Parathyroid adenoma (tissue), 2 donors: ENCODE data around the gene KNDC1.

ENCODE experiments used
- H2AFZ ChIP-seq: fragments of 300-600 bp; sonication (generic); one replicate; pipeline ENCODE4 v1.7.0; 2017; ENCODE audit warnings: antibody characterized with exemption, mild to moderate bottlenecking
- H3K27ac ChIP-seq: fragments of 300-600 bp; sonication (generic); one replicate; pipeline ENCODE4 v1.7.0; 2017
- H3K27me3 ChIP-seq: fragments of 300-600 bp; sonication (generic); one replicate; pipeline ENCODE4 v1.7.0; 2017; ENCODE audit warnings: low read length; ENCODE audit not compliant: control insufficient read depth, insufficient read depth
- H3K36me3 ChIP-seq: fragments of 300-600 bp; sonication (generic); one replicate; pipeline ENCODE4 v1.7.0; 2017; ENCODE audit warnings: low read length; ENCODE audit not compliant: control insufficient read depth, insufficient read depth
- H3K4me1 ChIP-seq: fragments of 300-600 bp; sonication (generic); one replicate; pipeline ENCODE4 v1.7.0; 2017; ENCODE audit warnings: control low read depth
- H3K4me2 ChIP-seq: fragments of 300-600 bp; sonication (generic); one replicate; pipeline ENCODE4 v1.7.0; 2017; ENCODE audit warnings: low read length
- H3K4me3 ChIP-seq: fragments of 300-600 bp; sonication (generic); one replicate; pipeline ENCODE4 v1.7.0; 2017; ENCODE audit warnings: low read depth, low read length
- H3K79me2 ChIP-seq: fragments of 300-600 bp; sonication (generic); one replicate; pipeline ENCODE4 v1.7.0; 2017; ENCODE audit warnings: control low read depth
- H3K9ac ChIP-seq: fragments of 300-600 bp; sonication (generic); one replicate; pipeline ENCODE4 v1.7.0; 2017; ENCODE audit warnings: mild to moderate bottlenecking
- H3K9me3 ChIP-seq: fragments of 300-600 bp; sonication (generic); one replicate; pipeline ENCODE4 v1.7.0; 2017; ENCODE audit warnings: low read length; ENCODE audit not compliant: control insufficient read depth
- TF ChIP-seq, protein P1 (sequence below): fragments of 300-600 bp; sonication (generic); IDR thresholded peaks from one replicate; pipeline ENCODE4 v1.7.0; 2017; ENCODE audit warnings: antibody characterized with exemption, mild to moderate bottlenecking
- donor health status: primary hyperparathyroidism.

The KNDC1 gene

DNA sequence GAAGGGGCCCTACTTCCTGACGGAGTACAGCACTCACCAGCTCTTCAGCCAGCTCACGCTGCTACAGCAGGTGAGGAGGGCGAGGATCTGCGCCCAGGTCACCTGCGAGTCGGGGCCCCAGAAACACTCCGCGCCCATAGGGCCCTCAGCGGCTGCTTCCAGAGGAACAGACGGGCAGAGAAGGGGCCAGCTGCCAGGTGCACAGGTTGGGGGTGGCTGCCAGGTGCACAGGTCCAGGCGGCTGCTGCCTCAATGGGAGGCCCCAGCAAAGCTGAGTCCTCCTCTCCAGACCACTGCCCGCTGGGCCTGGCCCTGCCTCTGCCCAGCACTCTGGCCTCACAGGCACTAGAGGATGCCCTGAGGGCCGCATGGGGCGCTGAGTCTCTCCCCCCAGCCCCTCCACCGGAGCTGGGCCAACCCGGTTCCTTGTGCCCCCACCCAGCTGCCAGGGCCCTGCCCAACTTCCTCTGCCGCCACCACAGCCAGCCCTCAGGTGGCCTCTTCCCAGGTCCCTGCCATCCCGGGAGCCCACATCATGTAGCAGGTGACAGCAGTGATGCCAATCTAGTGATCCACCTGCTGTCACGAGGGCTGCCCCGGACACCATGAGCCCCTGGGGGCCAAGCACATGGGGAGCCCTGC is 53.0 kb downstream of the KNDC1 start:
- Histone ChIP-seq H3K9me3 (no peaks in the 10 kb centered on the region), H3K4me3 (no peak overlapping the region), H3K27me3 (no peaks in the 10 kb centered on the region), H3K79me2 (no peaks in the 10 kb centered on the region), H3K4me2 (no peak overlapping the region), H3K4me1 (no peaks in the 10 kb centered on the region), H3K9ac (no peak overlapping the region), H2AFZ (no peak overlapping the region), H3K36me3 (no peaks in the 10 kb centered on the region), H3K27ac (no peak overlapping the region)
- TF ChIP-seq, protein P1, sequence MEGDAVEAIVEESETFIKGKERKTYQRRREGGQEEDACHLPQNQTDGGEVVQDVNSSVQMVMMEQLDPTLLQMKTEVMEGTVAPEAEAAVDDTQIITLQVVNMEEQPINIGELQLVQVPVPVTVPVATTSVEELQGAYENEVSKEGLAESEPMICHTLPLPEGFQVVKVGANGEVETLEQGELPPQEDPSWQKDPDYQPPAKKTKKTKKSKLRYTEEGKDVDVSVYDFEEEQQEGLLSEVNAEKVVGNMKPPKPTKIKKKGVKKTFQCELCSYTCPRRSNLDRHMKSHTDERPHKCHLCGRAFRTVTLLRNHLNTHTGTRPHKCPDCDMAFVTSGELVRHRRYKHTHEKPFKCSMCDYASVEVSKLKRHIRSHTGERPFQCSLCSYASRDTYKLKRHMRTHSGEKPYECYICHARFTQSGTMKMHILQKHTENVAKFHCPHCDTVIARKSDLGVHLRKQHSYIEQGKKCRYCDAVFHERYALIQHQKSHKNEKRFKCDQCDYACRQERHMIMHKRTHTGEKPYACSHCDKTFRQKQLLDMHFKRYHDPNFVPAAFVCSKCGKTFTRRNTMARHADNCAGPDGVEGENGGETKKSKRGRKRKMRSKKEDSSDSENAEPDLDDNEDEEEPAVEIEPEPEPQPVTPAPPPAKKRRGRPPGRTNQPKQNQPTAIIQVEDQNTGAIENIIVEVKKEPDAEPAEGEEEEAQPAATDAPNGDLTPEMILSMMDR: no peak

DNA sequence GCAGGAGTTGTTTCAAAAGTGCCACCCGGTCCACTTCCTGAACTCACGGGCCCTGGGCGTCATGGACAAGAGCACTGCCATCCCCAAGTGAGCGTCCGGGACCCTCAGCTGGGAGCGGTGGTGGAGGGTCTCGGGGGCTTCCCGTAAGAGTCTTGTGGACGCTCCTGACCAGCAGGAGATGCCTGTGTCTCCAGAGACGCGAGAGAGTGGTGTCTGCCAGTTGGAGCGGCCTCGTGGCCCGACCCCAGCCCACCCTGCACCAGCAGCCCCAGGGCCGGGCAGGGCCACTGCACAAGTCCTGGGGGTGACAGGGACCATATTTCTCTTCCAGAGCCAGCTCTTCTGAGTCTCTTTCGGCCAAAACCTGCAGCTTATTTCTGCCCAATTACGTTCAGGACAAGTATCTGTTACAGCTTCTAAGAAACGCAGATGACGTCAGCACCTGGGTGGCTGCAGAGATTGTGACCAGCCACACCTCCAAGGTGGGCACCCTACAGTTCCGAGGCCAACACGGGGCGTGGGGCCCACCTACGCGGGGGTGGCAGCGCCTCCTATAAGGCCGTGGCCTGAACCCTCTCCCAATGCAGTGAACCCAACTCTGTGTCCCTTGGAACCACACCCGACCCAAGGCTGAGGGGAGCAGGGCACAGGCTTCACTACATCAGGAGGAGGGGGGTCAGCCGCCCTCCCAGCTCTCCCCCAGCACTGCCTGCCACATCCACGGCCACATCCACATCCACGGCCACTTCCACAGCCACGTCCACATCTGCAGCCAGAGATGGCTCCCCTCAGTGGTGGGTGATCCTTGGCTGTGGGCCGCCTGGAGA is 53.8 kb downstream of the KNDC1 start:
- Histone ChIP-seq H2AFZ (no peak overlapping the region), H3K27ac (no peak overlapping the region)

DNA sequence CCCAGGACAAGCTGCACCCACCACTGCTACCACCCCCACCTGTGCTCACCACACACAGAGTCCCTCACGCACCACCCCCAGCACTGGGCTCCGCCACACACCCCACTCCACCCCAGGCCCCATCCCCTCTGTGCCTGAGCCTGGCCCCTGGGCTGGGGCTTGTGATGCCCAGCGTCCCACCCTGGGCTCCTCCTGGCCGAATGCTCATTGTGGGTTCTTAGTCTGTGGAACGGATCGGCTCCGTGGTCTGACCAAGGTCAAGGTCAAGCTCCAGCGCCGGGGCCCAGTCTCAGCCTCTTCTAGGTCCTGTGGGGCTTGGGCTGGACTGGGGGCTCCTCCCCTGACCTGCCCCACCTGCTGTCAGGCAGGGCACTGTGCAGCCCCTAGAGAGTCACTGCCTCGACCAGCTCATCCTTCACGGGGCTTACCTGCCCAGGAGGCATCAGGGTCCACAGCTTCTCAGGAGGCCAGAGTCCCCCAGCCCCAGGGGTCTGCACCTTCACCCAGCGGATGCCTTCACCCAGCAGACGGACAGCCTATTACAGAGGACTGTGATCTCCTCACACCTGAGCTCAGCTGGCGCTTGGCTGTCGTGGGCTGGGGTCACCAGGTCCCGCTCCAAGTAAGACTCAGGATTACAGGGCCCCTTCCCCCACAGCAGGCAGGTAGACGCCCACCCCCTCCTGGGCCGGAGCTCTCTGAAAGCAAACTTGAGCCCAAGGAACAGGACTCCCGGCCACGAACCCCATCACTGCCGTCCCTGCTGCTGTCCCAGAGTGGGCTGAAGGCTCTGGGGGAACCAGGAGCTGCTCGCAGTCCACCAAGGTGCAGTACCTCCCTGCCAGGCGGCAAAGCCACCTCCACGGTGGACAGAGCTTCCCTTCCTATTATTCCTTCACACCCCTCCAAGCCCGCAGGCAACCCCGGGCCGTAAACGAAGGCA is 54.7 kb downstream of the KNDC1 start:
- Histone ChIP-seq H3K9ac (no peak overlapping the region), H3K4me1 (no peaks in the 10 kb centered on the region), H3K9me3 (no peaks in the 10 kb centered on the region), H3K36me3 (no peaks in the 10 kb centered on the region), H3K4me2 (no peak overlapping the region), H3K27ac (no peak overlapping the region), H2AFZ (no peak overlapping the region), H3K27me3 (no peaks in the 10 kb centered on the region), H3K79me2 (no peaks in the 10 kb centered on the region), H3K4me3 (no peak overlapping the region)
- TF ChIP-seq, protein P1: no peak

More for the DNA sequence above, 53.8 kb downstream of the KNDC1 start:
- no peak overlapping the region for H3K9ac ChIP-seq
- TF ChIP-seq, protein P1: no peak
- no peaks in the 10 kb centered on the region for H3K9me3 ChIP-seq
- no peak overlapping the region for H3K4me3 ChIP-seq
- no peaks in the 10 kb centered on the region for H3K4me1 ChIP-seq
- no peaks in the 10 kb centered on the region for H3K36me3 ChIP-seq
- no peaks in the 10 kb centered on the region for H3K27me3 ChIP-seq
- no peak overlapping the region for H3K4me2 ChIP-seq
- no peaks in the 10 kb centered on the region for H3K79me2 ChIP-seq

DNA sequence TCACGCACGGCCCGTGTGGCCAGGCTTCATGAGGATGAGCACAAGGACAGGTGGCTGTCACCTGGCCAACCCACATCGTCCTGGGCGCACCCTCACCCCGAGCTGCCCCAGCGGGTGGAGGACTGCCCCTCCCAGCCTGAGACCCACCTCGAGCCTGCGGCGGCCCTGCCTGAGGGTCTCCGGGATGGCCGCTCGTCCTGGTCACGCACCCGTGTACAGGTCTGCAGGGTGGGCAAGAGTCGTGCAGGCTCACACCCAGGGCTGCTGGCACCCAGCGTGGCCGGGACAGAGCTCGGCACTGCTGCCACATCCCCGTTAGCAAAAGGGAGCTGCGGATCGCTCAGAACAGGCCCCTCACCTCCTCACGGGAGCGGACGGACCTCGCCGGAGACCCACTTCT is 55.6 kb downstream of the KNDC1 start:
- Histone ChIP-seq H3K4me3 (no peak overlapping the region), H3K79me2 (no peaks in the 10 kb centered on the region), H3K27me3 (no peaks in the 10 kb centered on the region), H3K27ac (no peak overlapping the region), H3K4me2 (no peak overlapping the region), H3K4me1 (no peaks in the 10 kb centered on the region), H3K36me3 (no peaks in the 10 kb centered on the region), H3K9me3 (no peaks in the 10 kb centered on the region), H2AFZ (no peak overlapping the region), H3K9ac (no peak overlapping the region)
- TF ChIP-seq, protein P1: no peak
